Chondrocyte (in vitro differentiated cells): ENCODE results near the gene PCNX3. TPM values are rescaled to one million over a fixed set of nuclear protein-coding genes. Genes with fewer than 3 reads are reported as not detected.

Experiments
- DNase-seq: peaks from one replicate; pipeline ENCODE4 v3.0.0; 2021; ENCODE audit warnings: mixed read lengths, low spot score
- H3K27ac Mint-ChIP-seq: one replicate; pipeline ENCODE4 v1.8.0; 2021; ENCODE audit warnings: mild to moderate bottlenecking, moderate library complexity, mixed read lengths; ENCODE audit not compliant: unreplicated experiment
- H3K27me3 Mint-ChIP-seq: 2 replicates; pipeline ENCODE4 v1.8.0; 2021; ENCODE audit warnings: low read depth, mixed read lengths
- H3K36me3 Mint-ChIP-seq: 2 replicates; pipeline ENCODE4 v1.8.0; 2021; ENCODE audit warnings: low read depth, mixed read lengths
- H3K4me1 Mint-ChIP-seq: 2 replicates; pipeline ENCODE4 v1.8.0; 2021; ENCODE audit warnings: low read depth, mild to moderate bottlenecking, mixed read lengths
- H3K4me3 Mint-ChIP-seq: one replicate; pipeline ENCODE4 v1.8.0; 2021; ENCODE audit warnings: mild to moderate bottlenecking, moderate library complexity, mixed read lengths; ENCODE audit not compliant: unreplicated experiment
- H3K9me3 Mint-ChIP-seq: 2 replicates; pipeline ENCODE4 v1.8.0; 2021; ENCODE audit warnings: low read depth, mixed read lengths
- CTCF ChIP-seq: fragments of 200-600 bp; sonication (generic); IDR thresholded peaks from 2 replicates; pipeline ENCODE4 v1.5.0; 2021; ENCODE audit warnings: antibody characterized with exemption, mild to moderate bottlenecking, moderate library complexity
- total RNA-seq: library from RNA; stranded (reverse); gene quantifications from 3 replicates; pipeline ENCODE4 v1.2.1, GENCODE V29; 2021

PCNX3 gene
- total RNA-seq, 1 donor from 2014 or later, result 36.3 TPM

GRCh38 chr11:65651589-65652510, 36.3 kb downstream of the PCNX3 start:
- peaks cover 28% of the 10 kb centered on the region for H3K4me1 Mint-ChIP-seq
- no peaks in the 10 kb centered on the region for H3K9me3 Mint-ChIP-seq
- H3K36me3 Mint-ChIP-seq, result peaks cover 11% of the 10 kb centered on the region
- peak overlapping the region; percentile 68 for H3K4me3 Mint-ChIP-seq
- DNase-seq, result no peak
- no peaks in the 10 kb centered on the region for H3K27me3 Mint-ChIP-seq
- no peak for TF ChIP-seq CTCF
- H3K27ac Mint-ChIP-seq, result peak overlapping the region; percentile 82

DNA sequence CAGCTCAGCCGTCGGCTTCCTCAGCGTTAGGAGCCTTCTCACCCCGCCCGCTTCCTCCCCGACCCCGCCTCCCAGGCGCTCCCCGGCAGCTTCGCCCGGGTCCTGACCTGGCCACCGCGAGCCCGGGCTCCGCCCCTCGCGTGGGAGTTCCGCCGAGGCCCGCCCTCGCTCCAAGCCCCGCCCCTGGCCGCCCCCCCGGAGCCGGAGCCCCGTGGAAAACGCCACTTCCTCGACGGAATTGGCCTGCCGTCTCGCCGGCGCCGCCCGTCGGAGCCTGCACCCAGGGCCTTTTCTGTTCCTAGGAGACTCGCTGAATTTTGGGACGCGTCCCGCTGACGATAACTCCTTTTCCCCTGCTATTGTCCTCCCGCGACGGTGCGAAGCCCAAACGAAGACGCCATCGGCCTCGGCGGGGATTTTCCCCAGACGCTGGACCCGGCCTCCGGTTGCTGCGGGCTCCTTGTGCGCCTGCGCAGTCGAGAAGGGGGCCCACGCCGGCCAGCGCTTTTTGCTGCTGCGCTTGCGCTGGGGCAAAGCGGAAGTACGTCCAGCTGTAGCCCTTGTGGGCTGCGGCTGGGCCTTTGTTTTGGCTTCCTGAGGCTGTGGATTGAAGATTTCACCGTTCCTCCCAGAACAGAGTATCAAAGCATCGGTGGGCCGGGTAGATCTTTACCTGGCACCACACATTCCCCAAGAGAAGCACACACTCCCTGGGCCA, 37.1 kb downstream of the PCNX3 start:
- TF ChIP-seq CTCF, result peak; percentile 29
- peak; percentile 97 for DNase-seq
- H3K36me3 Mint-ChIP-seq, result peaks cover 19% of the 10 kb centered on the region
- H3K27ac Mint-ChIP-seq, result peak overlapping the region; percentile 98
- peaks cover 27% of the 10 kb centered on the region for H3K4me1 Mint-ChIP-seq
- H3K27me3 Mint-ChIP-seq, result no peaks in the 10 kb centered on the region
- no peaks in the 10 kb centered on the region for H3K9me3 Mint-ChIP-seq
- H3K4me3 Mint-ChIP-seq, result peak overlapping the region; percentile 83

DNA sequence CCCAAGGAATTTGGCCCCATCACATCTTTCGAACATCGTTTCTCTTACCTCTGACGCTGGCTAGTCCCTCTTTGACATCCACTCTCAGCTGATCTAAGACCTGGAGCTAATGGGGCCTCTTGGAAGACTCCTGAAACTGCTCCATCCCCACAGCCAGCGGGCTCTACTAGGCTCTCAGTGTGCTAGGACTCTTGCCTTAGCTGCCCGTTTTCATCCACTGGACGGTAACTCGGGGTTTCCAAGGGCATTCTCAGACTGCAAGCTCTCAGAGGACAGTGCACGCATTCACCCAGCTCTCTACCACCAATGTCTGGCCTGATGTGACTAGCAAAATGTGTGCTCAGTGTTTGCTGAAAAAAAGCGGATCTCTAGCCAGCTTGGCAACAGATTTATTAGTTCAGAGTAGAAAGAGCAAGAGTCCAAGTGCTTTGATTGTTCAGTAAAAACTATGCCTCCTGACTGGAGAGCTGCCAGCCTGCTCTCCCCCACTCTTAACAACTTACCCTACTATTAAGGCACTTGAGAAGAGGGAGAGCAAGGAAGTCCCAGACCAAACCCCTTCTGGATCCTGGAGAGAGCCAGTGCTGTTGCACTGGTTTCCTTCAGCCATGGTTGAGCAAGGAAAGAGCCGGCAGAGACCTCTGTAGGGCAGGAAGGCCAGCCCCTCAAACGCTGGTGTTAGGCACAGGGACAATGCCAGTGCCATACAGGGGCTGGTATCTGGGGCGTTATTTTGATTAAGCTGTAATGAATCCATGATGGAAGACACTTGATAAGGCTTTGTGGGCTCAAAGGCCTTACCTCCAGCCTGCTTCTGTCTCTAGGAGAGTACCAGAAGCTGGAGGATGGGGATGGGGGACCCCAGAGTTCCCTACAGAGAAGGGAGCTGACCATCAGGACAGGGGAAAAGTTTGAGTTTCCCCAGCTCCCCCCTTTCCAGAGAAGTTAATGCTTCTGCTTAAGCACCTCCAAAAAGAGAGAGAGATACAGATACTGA, 38.0 kb downstream of the PCNX3 start:
- peaks cover 26% of the 10 kb centered on the region for H3K4me1 Mint-ChIP-seq
- H3K9me3 Mint-ChIP-seq, result no peaks in the 10 kb centered on the region
- peak overlapping the region; percentile 83 for H3K4me3 Mint-ChIP-seq
- H3K27me3 Mint-ChIP-seq, result no peaks in the 10 kb centered on the region
- H3K27ac Mint-ChIP-seq, result peak overlapping the region; percentile 98
- no peak for TF ChIP-seq CTCF
- H3K36me3 Mint-ChIP-seq, result peaks cover 21% of the 10 kb centered on the region
- DNase-seq, result no peak

- no peak for TF ChIP-seq CTCF
- no peak overlapping the region for H3K4me3 Mint-ChIP-seq
- peak overlapping the region; percentile 98 for H3K27ac Mint-ChIP-seq
- DNase-seq, result no peak
- peaks cover 26% of the 10 kb centered on the region for H3K4me1 Mint-ChIP-seq
- no peaks in the 10 kb centered on the region for H3K9me3 Mint-ChIP-seq
- H3K27me3 Mint-ChIP-seq, result no peaks in the 10 kb centered on the region
- peaks cover 30% of the 10 kb centered on the region for H3K36me3 Mint-ChIP-seq
Measured at GRCh38 chr11:65654375-65655349, 39.1 kb downstream of the PCNX3 start.
